H1 (cell line): ENCODE measurements around the gene ANKRD60. TPM values are rescaled to one million over a fixed set of nuclear protein-coding genes. Genes with fewer than 3 reads are reported as not detected.

Experiments used
- HDAC2 ChIP-seq, 2 experiments: fragments of 300-600 bp in 1 of 2; sonication (generic) in 1 of 2; IDR thresholded peaks; 2 replicates each; pipeline ENCODE4 v1.6.1; 2011 to 2012; ENCODE audit warnings: low read depth in 2 of 2, low read length in 2 of 2, mild to moderate bottlenecking in 2 of 2, moderate library complexity in 2 of 2, borderline replicate concordance in 1 of 2, inconsistent platforms in 1 of 2
- KDM1A ChIP-seq: fragments of 200-600, 300-600 bp; sonication (generic); IDR thresholded peaks from 2 replicates; pipeline ENCODE4 v1.7.1; 2016; ENCODE audit warnings: mild to moderate bottlenecking, low read length, borderline replicate concordance
- KDM5A ChIP-seq: fragments of 200-600 bp; IDR thresholded peaks from 2 replicates; pipeline ENCODE4 v1.7.1; 2012; ENCODE audit warnings: mild to moderate bottlenecking, low read length, inconsistent platforms, mixed read lengths
- POLR2AphosphoS5 ChIP-seq: IDR thresholded peaks from 2 replicates; pipeline ENCODE4 v1.6.1; 2011; ENCODE audit warnings: low read depth, low read length
- RFX5 ChIP-seq: IDR thresholded peaks from 2 replicates; pipeline ENCODE4 v1.6.1; 2011; ENCODE audit warnings: low read depth, low read length, improper control_type of control experiment, borderline replicate concordance
- SAP30 ChIP-seq: fragments of 300-600 bp; sonication (generic); IDR thresholded peaks from 2 replicates; pipeline ENCODE4 v1.7.1; 2012; ENCODE audit warnings: low read length, moderate library complexity, mild to moderate bottlenecking, inconsistent platforms; ENCODE audit not compliant: insufficient read depth, insufficient replicate concordance
- SIRT6 ChIP-seq: IDR thresholded peaks from one replicate; pipeline ENCODE4 v1.7.1; 2012; ENCODE audit warnings: low read length, inconsistent platforms
- polyA plus RNA-seq, 7 experiments: library from polyadenylated mRNA; depleted of rRNA in 3 of 7; stranded (reverse) in 5 of 7; unstranded in 2 of 7; fragments of >200 nt in 5 of 7; fragments of 200-250 nt in 2 of 7; gene quantifications; 1 replicate in 5 of 7; 2 replicates in 1 of 7; 4 replicates in 1 of 7; pipeline versions ENCODE4 v1.2.1 to v1.2.3, GENCODE V29; 2011 to 2013; ENCODE audit warnings: missing spikeins in 2 of 7, mixed read lengths in 2 of 7
- total RNA-seq: library from RNA; stranded (reverse); fragmentation: NEBNext Ultra II Directional; extraction: Animal tissue kit (Norgen Biotek cat#: 25700); gene quantifications from 2 replicates; pipeline ENCODE4 v1.2.1, GENCODE V29; 2021
- TF ChIP-seq, protein P1 (sequence below): IDR thresholded peaks from 2 replicates; pipeline ENCODE4 v1.6.1; 2012; ENCODE audit warnings: low read length, inconsistent platforms

ANKRD60 gene
- total and polyA plus RNA-seq, 2 of the 8 experiments (the other 6 are each of a cell fraction or from before 2014, with no cell fraction given): not detected

DNA sequence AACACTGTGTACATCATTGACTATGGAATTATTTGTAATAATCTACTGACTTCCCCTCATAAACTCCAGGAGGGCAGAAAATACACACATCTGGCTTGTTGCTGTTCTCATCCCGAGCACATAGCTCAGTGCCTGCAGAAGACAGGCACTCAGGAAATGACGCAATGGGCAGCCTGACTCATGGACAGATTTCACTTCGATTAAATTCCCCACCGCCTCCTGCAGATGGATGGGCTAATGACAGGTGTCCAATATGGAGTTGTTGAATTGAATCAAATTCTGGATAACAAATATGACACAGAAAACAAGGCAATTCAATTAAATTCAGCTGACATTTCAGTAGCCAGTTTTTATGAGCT lies 9.1 kb downstream of the ANKRD60 start (continued):
- TF ChIP-seq KDM1A: no peak
- TF ChIP-seq KDM5A: no peak
- no peak for TF ChIP-seq HDAC2 (IDR thresholded peaks at IDR 0.05; ENCODE audit: borderline replicate concordance in 1 of 2, low read depth in 2 of 2, low read length in 2 of 2)
- TF ChIP-seq, protein P1, sequence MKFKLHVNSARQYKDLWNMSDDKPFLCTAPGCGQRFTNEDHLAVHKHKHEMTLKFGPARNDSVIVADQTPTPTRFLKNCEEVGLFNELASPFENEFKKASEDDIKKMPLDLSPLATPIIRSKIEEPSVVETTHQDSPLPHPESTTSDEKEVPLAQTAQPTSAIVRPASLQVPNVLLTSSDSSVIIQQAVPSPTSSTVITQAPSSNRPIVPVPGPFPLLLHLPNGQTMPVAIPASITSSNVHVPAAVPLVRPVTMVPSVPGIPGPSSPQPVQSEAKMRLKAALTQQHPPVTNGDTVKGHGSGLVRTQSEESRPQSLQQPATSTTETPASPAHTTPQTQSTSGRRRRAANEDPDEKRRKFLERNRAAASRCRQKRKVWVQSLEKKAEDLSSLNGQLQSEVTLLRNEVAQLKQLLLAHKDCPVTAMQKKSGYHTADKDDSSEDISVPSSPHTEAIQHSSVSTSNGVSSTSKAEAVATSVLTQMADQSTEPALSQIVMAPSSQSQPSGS: no peak
- no peak for TF ChIP-seq POLR2AphosphoS5
- no peak for TF ChIP-seq RFX5
- TF ChIP-seq SAP30: no peak
- TF ChIP-seq SIRT6: no peak
